GM12864 (cell line): ENCODE results near the gene SCN2B.
"Not testable (repeated sequence)": the region's sequence is repeated elsewhere in the genome, so short reads cannot be mapped to it uniquely, and the experiment has no call there.

Experiments
- DNase-seq: peaks from one replicate; pipeline ENCODE4 v3.0.0-alpha.2; 2011; ENCODE audit warnings: low read depth
- H3K4me3 ChIP-seq: 2 replicates; pipeline ENCODE4 v1.5.1; 2011; ENCODE audit warnings: mild to moderate bottlenecking, low read depth, low read length, control low read depth
- CTCF ChIP-seq: IDR thresholded peaks from 2 replicates; pipeline ENCODE4 v1.5.1; 2011; ENCODE audit warnings: low read depth, mild to moderate bottlenecking, moderate library complexity, low read length, control low read depth, inconsistent platforms; ENCODE audit errors: missing control alignments

Gene SCN2B

GRCh38 chr11:118200901-118201680, 24.7 kb upstream of the SCN2B start:
- no peak for TF ChIP-seq CTCF
- no peak for DNase-seq
- no peak overlapping the region for H3K4me3 ChIP-seq

GRCh38 chr11:118200497-118200896, 24.1 kb upstream of the SCN2B start:
- no peak for TF ChIP-seq CTCF
- H3K4me3 ChIP-seq = no peak overlapping the region
- DNase-seq = no peak

- DNase-seq = no peak
- H3K4me3 ChIP-seq = no peak overlapping the region
- no peak for TF ChIP-seq CTCF
Measured at GRCh38 chr11:118199135-118199534, 22.7 kb upstream of the SCN2B start.

- TF ChIP-seq CTCF = peak; percentile 91
- DNase-seq = no peak
- H3K4me3 ChIP-seq = no peak overlapping the region
Measured at GRCh38 chr11:118198370-118198769, 21.9 kb upstream of the SCN2B start.

GRCh38 chr11:118194835-118195627, 18.6 kb upstream of the SCN2B start:
- no peak for DNase-seq
- no peak overlapping the region for H3K4me3 ChIP-seq
- TF ChIP-seq CTCF = no peak

- H3K4me3 ChIP-seq = no peak overlapping the region
- TF ChIP-seq CTCF = no peak
- no peak for DNase-seq
Measured at GRCh38 chr11:118193910-118194566, 17.6 kb upstream of the SCN2B start.

- DNase-seq, H3K4me3 ChIP-seq: not testable (repeated sequence)
Measured at GRCh38 chr11:118192817-118193216, 16.4 kb upstream of the SCN2B start.

- not testable (repeated sequence) for DNase-seq, H3K4me3 ChIP-seq
Measured at GRCh38 chr11:118190942-118191506, 14.6 kb upstream of the SCN2B start.
